HL-60/S4 (cell line): Measurements from ENCODE around the gene GALNT12.

Experiments
- in situ Hi-C: fragments of 300-500 bp; cut with MboI; formaldehyde crosslinking; loops from 2 replicates; pipeline ENCODE4 v1.14.3; 2022; ENCODE audit warnings: low sequenced_read_pairs

GALNT12 gene

GRCh38 chr9:98854266-98854665, 46.8 kb downstream of the GALNT12 start:
- in situ Hi-C loops = loop anchor here (10.0 kb wide), 1 partner anchor 281 kb away; no protein-coding TSS in a partner anchor

- in situ Hi-C loops = loop anchor here (10.0 kb wide), 1 partner anchor 279 kb away; no protein-coding TSS in a partner anchor
Observed at GRCh38 chr9:98855592-98855991, 48.1 kb downstream of the GALNT12 start.

- in situ Hi-C loops = loop anchor here (10.0 kb wide), 1 partner anchor 278 kb away; no protein-coding TSS in a partner anchor
Observed at GRCh38 chr9:98856982-98857381, 49.5 kb downstream of the GALNT12 start.

DNA sequence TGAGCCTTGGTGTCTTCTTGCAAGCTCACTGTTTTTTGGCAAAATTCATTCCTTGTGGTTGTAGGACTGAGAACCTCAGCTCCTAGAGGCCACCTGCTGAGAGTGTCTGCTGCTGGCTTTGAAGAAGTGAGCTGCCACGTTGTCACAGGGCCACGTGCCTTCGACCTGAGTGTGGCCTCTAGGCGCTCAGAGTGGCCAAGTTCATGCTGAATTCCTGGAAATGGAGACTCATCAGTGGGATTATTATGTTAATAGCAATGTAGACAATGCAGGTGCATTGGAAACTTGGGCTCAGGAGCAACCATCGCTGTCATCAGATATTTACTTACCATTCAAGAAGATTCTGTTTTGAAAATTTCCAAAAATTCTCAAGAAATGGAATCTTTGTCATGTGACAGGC, 52.5 kb downstream of the GALNT12 start:
- in situ Hi-C loops = loop anchor here (10.0 kb wide), 1 partner anchor 275 kb away; no protein-coding TSS in a partner anchor

GRCh38 chr9:98860871-98861293, 53.4 kb downstream of the GALNT12 start:
- in situ Hi-C loops = no loop called here

DNA sequence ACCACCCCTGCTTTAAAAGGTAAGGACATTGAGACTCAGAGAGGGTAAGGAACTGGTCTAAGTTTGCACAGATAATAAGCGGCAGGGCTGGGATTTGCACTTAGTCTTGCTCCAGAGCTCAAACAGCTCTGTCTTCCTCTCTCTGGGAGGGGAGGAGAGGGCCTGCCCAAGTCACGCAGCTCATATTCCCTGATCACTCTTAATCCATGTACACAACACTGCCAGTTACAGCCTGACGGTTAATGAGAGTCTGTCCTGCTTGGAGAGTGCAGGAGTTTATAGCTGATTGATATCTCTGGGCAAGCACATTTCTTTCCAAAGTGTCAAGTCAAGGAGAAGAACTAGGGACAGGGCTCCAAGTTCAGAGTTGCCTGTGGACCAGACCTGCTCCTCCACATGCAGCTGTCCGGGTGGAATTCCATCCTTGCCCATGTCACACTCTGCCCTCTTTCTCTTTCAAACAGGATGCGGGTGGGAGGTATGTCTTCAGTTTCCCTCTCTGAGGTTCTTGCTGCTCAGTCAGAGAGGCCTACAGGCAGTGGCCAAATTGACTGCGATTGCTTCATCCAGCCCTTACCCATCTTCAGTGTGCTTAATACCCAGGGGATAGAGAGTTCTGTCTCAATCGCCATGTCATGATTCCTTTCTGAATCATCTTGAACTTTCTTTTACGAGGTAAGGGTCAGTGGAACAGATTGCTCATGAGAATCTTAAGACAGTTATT, 54.5 kb downstream of the GALNT12 start:
- in situ Hi-C loops = no loop called here

GRCh38 chr9:98862936-98863335, 55.5 kb downstream of the GALNT12 start:
- in situ Hi-C loops = no loop called here

- in situ Hi-C loops = no loop called here
Observed at GRCh38 chr9:98864281-98865174, 57.1 kb downstream of the GALNT12 start.

GRCh38 chr9:98865284-98865875, 57.9 kb downstream of the GALNT12 start:
- in situ Hi-C loops = no loop called here

GRCh38 chr9:98866435-98867102, 59.1 kb downstream of the GALNT12 start:
- in situ Hi-C loops = no loop called here

GRCh38 chr9:98867103-98867428, 59.6 kb downstream of the GALNT12 start:
- in situ Hi-C loops = no loop called here

- in situ Hi-C loops = no loop called here
Observed at GRCh38 chr9:98867429-98868168, 60.1 kb downstream of the GALNT12 start.

DNA sequence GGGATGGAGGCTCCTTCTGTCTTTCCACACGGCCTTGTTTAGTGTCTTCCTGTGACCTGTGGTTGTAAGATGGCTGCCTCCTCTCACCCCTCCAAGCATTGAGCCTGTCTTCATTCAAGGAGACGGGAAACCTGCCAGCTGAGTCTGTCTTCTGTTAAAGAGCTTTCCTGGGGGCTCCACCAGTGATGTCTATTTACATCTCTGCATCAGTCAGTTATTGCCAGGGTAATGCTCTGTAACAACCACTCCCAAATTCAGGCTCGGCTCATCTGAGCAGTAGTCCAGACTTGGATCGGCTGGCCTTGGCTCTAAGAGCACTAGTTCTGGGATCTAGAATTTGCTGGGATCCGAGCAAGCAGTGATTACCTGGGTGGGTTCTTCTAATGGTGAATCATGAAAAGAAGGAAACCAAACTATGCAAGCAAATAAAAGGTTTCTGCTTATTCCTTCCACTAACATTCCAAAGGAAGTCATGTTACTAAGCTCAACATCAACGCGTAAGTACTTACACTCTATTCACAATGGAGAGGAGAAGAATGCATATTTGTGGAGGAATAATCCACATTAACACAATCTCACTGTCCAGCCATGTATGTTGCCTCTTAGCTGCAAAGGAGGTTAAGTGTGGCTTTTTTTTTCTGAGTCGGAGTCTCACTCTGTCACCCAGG, 61.7 kb downstream of the GALNT12 start:
- in situ Hi-C loops = no loop called here

DNA sequence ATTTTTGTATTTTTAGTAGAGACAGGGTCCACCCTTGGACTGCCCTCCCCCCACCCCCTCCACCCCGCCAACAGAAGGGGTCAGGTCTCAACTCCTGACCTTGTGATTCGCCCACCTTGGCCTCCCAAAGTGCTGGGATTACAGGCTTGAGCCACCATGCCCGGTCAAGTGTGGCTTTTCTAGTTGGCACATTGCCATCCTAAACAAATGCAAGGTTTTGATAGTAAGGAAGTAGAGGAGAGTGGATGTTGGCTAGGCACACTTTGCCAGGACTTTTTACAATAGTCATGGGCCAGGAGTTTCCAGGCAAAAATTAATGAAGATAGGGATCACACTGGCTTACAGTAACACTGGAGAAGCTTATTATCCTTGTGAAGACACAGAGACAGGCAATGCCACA, 62.4 kb downstream of the GALNT12 start:
- in situ Hi-C loops = no loop called here

DNA sequence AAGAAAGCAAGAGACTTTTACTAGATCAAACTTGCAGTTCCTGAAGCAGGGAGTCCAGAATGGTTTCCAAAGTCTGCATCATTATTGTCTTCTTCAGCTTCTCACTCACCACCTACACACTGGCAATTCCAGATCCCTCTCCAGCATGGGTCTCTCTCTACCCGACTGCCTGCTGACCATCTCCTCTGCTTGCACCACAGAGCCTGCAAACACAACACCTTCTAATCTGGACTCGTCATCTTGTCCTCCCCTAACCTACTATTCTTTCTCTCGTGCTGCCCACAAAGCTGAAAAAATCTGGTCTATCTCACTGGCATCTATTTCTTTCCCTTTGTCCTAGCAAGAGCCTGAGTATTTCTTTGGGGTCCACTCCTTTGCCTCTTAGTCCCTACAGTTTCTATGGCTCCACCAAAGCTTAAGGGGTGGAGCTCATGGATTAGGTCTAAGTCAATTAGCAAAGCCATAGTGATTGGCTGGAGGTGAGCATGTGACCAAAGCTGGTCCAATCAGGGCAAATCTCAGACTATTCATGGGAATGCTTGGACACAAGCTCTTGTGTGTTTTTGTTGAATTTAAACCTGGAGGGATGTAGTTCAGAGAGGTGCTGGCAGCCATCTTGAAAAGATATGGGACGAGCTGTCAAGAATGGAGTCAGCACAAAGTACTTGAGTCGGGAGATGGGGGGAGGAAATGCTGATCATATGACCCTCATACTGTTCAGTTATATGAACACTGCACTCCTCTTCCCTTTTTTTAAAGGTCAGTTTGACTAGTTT, 63.5 kb downstream of the GALNT12 start:
- in situ Hi-C loops = no loop called here

DNA sequence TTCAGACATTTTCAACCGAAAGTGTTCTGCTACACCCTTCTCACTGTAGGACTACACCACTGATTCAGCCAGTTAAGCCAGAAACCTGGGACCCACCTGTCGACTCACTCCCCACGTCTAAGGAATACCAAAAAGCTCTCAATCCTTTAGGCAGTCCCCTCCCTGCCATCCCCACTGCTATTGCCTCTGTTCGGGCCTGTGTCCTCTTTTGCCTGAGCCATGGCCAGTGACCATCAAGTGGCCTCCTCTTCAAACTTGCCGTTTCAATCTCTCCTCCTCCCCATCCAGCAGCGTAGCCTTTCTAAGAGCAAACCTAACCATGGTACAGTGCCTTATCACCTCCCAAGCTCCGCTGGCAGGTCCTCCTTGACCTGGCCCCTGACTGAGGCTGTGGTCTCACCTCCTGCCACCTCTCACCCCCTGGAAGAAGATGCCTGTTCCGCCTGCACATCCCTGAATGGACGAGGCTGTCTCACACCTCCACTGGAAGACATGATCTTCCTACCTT, 64.1 kb downstream of the GALNT12 start:
- in situ Hi-C loops = no loop called here

DNA sequence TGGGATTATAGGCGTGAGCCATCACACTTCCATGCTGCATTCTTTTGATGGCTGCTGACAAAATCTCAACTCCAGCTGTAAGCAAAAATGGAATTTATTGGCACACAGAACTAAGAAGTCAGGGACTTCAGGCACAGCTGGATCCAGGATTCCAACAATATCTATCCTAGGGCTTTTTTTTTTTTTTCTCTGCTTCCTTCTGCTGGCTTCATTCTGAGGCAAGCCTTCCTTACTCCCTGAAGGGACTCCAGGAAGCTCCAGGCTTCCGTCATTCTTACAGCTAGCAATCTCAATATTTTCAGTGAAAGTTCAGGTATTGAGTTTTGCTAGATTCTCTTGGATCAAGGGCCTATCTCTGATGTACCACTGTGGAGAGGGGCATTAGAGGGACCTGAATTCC, 66.1 kb downstream of the GALNT12 start:
- in situ Hi-C loops = no loop called here

DNA sequence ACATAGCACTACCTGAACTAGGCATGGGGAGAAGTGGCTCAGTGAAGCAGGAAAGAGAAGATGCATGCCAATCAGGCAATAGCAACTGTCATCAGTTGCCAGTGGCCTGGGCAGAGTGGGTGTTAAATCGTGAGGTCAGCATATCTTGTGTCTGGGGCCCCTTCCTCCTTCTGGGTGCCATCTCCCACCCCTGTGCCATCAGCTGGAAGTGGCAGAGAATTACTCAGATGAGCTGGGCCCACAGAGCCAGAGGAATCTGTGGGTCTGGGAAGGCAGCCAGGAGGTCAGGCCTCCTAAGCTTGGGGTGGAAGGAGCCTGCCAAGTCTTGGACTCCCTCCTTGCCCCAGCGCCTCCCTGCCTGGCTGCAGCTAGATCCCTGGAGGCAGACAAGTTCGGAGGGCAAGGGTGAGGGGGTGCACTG, 66.5 kb downstream of the GALNT12 start:
- in situ Hi-C loops = no loop called here
